HepG2 (cell line): ENCODE results near the gene SLC9A5. TPM values are rescaled to one million over a fixed set of nuclear protein-coding genes. Genes with fewer than 3 reads are reported as not detected.

Experiments used
- BRF2 ChIP-seq: sonication (generic); formaldehyde crosslinking; IDR thresholded peaks from 2 replicates; pipeline ENCODE4 v1.8.1; 2022; ENCODE audit warnings: mild to moderate bottlenecking, missing genetic modification reagents
- CEBPB ChIP-seq: IDR thresholded peaks from 2 replicates; pipeline ENCODE4 v1.6.1; 2011; ENCODE audit warnings: low read depth, low read length, improper control_type of control experiment, borderline replicate concordance
- GATAD1 ChIP-seq: IDR thresholded peaks from 2 replicates; pipeline ENCODE4 v1.6.1; 2016; ENCODE audit warnings: missing genetic modification reagents, missing compliant biosample characterization
- KDM5A ChIP-seq: fragments of 200-600 bp; sonication (generic); IDR thresholded peaks from 2 replicates; pipeline ENCODE4 v1.7.0; 2018; ENCODE audit warnings: antibody characterized with exemption, mild to moderate bottlenecking, low read length, borderline replicate concordance
- TAF1 ChIP-seq: sonication (generic); formaldehyde crosslinking; IDR thresholded peaks from 2 replicates; pipeline ENCODE4 v1.4.0; 2020; ENCODE audit warnings: missing genetic modification reagents
- TBX2 ChIP-seq: sonication (generic); formaldehyde crosslinking; IDR thresholded peaks from 2 replicates; pipeline ENCODE4 v1.5.0; 2020; ENCODE audit warnings: missing genetic modification reagents, mild to moderate bottlenecking, borderline replicate concordance
- polyA plus RNA-seq, 8 experiments: library from polyadenylated mRNA; depleted of rRNA in 3 of 8; stranded (reverse) in 7 of 8; unstranded in 1 of 8; fragments of >200 nt; fragmentation: Illumina TruSeq in 4 of 8; extraction: Trizol in 4 of 8; gene quantifications; 2 replicates each; pipeline versions ENCODE4 v1.2.1 to v1.2.3, GENCODE V29; 2011 to 2016; ENCODE audit warnings: low read depth in 4 of 8, missing spikeins in 1 of 8, mixed read lengths in 1 of 8; ENCODE audit not compliant: insufficient read depth in 1 of 8
- total RNA-seq, 5 experiments: library from RNA; depleted of rRNA; stranded (reverse); fragments of >200 nt; fragmentation: Illumina TruSeq; extraction: Trizol; gene quantifications; 2 replicates each; pipeline ENCODE4 v1.2.3, GENCODE V29; 2016; ENCODE audit warnings: low read depth in 1 of 5
- TF ChIP-seq, protein P1 (sequence below): sonication (generic); formaldehyde crosslinking; IDR thresholded peaks from 2 replicates; pipeline ENCODE4 v1.4.0; 2020; ENCODE audit warnings: mild to moderate bottlenecking, missing genetic modification reagents
- TF ChIP-seq, protein P2 (sequence below): sonication (generic); formaldehyde crosslinking; IDR thresholded peaks from 2 replicates; pipeline ENCODE4 v1.8.1; 2023; ENCODE audit warnings: mild to moderate bottlenecking, inconsistent platforms, moderate library complexity, missing genetic modification reagents, borderline replicate concordance
- TF ChIP-seq, protein P3 (sequence below): sonication (generic); formaldehyde crosslinking; IDR thresholded peaks from 2 replicates; pipeline ENCODE4 v1.9.0; 2021; ENCODE audit warnings: missing genetic modification reagents, mild to moderate bottlenecking, borderline replicate concordance
- TF ChIP-seq, protein P4 (sequence below): sonication (generic); formaldehyde crosslinking; IDR thresholded peaks from 2 replicates; pipeline ENCODE4 v1.8.0; 2022; ENCODE audit warnings: mild to moderate bottlenecking, missing genetic modification reagents; ENCODE audit not compliant: insufficient replicate concordance
- TF ChIP-seq, protein P5 (sequence below), 2 experiments: sonication (generic) in 1 of 2; formaldehyde crosslinking in 1 of 2; IDR thresholded peaks; 2 replicates each; pipeline versions ENCODE4 v1.6.1 to v1.9.0; 2014 to 2022; ENCODE audit warnings: antibody characterized with exemption in 1 of 2, borderline replicate concordance in 1 of 2, inconsistent platforms in 1 of 2, low read depth in 1 of 2, missing genetic modification reagents in 1 of 2

SLC9A5 gene
- total and polyA plus RNA-seq, 2 of the 13 experiments (the other 11 are each of a cell fraction or from before 2014, with no cell fraction given), result 0.58 to 1.4 TPM

- TF ChIP-seq, protein P1, sequence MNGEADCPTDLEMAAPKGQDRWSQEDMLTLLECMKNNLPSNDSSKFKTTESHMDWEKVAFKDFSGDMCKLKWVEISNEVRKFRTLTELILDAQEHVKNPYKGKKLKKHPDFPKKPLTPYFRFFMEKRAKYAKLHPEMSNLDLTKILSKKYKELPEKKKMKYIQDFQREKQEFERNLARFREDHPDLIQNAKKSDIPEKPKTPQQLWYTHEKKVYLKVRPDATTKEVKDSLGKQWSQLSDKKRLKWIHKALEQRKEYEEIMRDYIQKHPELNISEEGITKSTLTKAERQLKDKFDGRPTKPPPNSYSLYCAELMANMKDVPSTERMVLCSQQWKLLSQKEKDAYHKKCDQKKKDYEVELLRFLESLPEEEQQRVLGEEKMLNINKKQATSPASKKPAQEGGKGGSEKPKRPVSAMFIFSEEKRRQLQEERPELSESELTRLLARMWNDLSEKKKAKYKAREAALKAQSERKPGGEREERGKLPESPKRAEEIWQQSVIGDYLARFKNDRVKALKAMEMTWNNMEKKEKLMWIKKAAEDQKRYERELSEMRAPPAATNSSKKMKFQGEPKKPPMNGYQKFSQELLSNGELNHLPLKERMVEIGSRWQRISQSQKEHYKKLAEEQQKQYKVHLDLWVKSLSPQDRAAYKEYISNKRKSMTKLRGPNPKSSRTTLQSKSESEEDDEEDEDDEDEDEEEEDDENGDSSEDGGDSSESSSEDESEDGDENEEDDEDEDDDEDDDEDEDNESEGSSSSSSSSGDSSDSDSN (CRISPR knock-in tag), result peak; percentile 89
- TF ChIP-seq CEBPB, result no peak
- TF ChIP-seq TBX2 (CRISPR knock-in tag), result peak; percentile 51
- TF ChIP-seq, protein P2, sequence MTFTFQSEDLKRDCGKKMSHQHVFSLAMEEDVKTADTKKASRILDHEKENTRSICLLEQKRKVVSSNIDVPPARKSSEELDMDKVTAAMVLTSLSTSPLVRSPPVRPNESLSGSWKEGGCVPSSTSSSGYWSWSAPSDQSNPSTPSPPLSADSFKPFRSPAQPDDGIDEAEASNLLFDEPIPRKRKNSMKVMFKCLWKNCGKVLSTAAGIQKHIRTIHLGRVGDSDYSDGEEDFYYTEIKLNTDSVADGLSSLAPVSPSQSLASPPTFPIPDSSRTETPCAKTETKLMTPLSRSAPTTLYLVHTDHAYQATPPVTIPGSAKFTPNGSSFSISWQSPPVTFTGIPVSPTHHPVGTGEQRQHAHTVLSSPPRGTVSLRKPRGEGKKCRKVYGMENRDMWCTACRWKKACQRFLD (CRISPR knock-in tag), result peak; percentile 43; the same call in 1 of the 2 replicates
- TF ChIP-seq, protein P3, sequence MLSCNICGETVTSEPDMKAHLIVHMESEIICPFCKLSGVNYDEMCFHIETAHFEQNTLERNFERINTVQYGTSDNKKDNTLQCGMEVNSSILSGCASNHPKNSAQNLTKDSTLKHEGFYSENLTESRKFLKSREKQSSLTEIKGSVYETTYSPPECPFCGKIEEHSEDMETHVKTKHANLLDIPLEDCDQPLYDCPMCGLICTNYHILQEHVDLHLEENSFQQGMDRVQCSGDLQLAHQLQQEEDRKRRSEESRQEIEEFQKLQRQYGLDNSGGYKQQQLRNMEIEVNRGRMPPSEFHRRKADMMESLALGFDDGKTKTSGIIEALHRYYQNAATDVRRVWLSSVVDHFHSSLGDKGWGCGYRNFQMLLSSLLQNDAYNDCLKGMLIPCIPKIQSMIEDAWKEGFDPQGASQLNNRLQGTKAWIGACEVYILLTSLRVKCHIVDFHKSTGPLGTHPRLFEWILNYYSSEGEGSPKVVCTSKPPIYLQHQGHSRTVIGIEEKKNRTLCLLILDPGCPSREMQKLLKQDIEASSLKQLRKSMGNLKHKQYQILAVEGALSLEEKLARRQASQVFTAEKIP, result no peak
- no peak; the same call in 1 of the 2 replicates for TF ChIP-seq KDM5A
- TF ChIP-seq BRF2 (CRISPR knock-in tag), result peak; percentile 88; the same call in 1 of the 2 replicates
- TF ChIP-seq, protein P4, sequence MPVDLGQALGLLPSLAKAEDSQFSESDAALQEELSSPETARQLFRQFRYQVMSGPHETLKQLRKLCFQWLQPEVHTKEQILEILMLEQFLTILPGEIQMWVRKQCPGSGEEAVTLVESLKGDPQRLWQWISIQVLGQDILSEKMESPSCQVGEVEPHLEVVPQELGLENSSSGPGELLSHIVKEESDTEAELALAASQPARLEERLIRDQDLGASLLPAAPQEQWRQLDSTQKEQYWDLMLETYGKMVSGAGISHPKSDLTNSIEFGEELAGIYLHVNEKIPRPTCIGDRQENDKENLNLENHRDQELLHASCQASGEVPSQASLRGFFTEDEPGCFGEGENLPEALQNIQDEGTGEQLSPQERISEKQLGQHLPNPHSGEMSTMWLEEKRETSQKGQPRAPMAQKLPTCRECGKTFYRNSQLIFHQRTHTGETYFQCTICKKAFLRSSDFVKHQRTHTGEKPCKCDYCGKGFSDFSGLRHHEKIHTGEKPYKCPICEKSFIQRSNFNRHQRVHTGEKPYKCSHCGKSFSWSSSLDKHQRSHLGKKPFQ (CRISPR knock-in tag), result peak; percentile 53
- TF ChIP-seq, protein P5, sequence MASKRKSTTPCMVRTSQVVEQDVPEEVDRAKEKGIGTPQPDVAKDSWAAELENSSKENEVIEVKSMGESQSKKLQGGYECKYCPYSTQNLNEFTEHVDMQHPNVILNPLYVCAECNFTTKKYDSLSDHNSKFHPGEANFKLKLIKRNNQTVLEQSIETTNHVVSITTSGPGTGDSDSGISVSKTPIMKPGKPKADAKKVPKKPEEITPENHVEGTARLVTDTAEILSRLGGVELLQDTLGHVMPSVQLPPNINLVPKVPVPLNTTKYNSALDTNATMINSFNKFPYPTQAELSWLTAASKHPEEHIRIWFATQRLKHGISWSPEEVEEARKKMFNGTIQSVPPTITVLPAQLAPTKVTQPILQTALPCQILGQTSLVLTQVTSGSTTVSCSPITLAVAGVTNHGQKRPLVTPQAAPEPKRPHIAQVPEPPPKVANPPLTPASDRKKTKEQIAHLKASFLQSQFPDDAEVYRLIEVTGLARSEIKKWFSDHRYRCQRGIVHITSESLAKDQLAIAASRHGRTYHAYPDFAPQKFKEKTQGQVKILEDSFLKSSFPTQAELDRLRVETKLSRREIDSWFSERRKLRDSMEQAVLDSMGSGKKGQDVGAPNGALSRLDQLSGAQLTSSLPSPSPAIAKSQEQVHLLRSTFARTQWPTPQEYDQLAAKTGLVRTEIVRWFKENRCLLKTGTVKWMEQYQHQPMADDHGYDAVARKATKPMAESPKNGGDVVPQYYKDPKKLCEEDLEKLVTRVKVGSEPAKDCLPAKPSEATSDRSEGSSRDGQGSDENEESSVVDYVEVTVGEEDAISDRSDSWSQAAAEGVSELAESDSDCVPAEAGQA (IDR thresholded peaks at IDR 0.05; ENCODE audit: low read depth), result 0 out of 2 replicates have a peak, but pooled peaks have one; percentile 28
- TF ChIP-seq, protein P5 (CRISPR knock-in tag; IDR thresholded peaks at IDR 0.05; ENCODE audit: borderline replicate concordance), result no peak
- TF ChIP-seq TAF1 (CRISPR knock-in tag), result peak; percentile 85
- TF ChIP-seq GATAD1 (CRISPR knock-in tag), result peak; percentile 78
These were observed 1.3 kb upstream of the SLC9A5 start, which contains the start of gene FHOD1 (continued) for GRCh38 chr16:67247192-67248072.
